ENCODE results near the gene RNF167. TPM values are rescaled to one million over a fixed set of nuclear protein-coding genes. Genes with fewer than 3 reads are reported as not detected.
"Not testable (repeated sequence)": the region's sequence is repeated elsewhere in the genome, so short reads cannot be mapped to it uniquely, and the experiment has no call there.

The RNF167 gene
- total RNA-seq, 1 donor from 2014 or later = 85.8 TPM

GRCh38 chr17:4901108-4901647 lies 38.9 kb upstream of the RNF167 start:
- DNase-seq (no peak), ATAC-seq (ENCODE audit: poor library complexity) (no peak)
- intact Hi-C loops (cut with DNase I) = no loop called here

DNA sequence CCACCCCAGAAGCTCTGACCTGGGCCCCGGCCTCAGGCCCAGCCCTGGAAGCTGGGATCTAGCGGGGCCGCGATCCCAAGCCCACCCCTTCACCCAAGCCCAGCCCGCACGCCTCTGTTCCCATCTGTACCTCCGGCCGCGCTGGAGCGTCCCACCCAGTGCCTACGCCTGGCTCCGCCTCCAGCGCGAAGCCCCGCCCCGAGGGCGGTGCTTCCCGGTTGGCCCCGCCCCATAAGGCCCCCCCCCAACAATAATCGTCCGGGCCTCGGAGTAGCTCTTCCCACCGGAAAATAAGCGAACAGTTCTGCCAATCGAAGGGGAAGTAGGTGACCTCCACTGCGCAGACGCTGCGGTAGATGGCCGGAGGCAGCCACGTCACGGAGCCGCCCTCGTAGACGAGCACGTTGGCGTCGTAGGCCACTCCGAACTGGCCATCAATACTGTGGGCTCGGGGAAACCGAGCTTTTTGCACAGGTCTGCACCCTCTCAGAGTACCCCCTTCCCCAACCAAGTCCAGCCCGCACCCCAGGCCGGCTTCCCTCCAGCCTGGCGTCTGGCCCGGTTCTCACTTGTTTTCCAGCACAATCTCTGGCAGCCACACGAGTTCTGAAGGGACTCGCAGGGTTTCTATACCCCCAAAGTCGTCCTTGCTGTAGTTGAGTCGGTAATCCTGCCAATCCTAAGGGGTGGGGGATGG lies 38.3 kb upstream of the RNF167 start:
- intact Hi-C loops (cut with DNase I) = no loop called here

GRCh38 chr17:4902540-4902939 lies 37.5 kb upstream of the RNF167 start:
- intact Hi-C loops (cut with DNase I) = no loop called here
- ATAC-seq (ENCODE audit: poor library complexity) (no peak), DNase-seq (no peak)

More for the DNA sequence above, 38.3 kb upstream of the RNF167 start:
- DNase-seq = peak; percentile 77
- peak; percentile 23 for ATAC-seq (ENCODE audit: poor library complexity)

- intact Hi-C loops (cut with DNase I) = no loop called here
- ATAC-seq (ENCODE audit: poor library complexity) = peak; percentile 49
- DNase-seq = no peak
Measured at GRCh38 chr17:4903051-4903818, 36.8 kb upstream of the RNF167 start, which contains the start of gene CHRNE. TSS of gene CHRNE (minus strand) at chr17:4903098. CDS start at chr17:4903063, 35 bp downstream.

DNA sequence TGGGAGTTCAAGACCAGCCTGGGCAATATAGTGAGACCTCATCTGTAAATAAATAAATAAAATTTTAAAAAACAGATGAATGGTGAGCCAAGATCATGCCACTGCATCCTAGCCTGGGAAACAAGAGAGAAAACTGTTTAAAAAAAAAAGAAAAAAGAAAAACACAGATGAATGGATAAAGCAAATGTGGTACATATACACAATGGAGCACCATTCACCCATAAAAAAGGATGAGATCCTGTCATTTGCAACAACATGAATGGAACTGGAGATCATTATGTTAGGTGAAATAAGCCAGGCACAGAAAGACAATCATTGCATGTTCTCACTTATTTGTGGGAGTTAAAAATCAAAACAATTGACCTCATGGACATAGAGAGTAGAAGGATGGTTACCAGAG lies 33.4 kb upstream of the RNF167 start:
- not testable (repeated sequence) for ATAC-seq (ENCODE audit: poor library complexity); DNase-seq
- intact Hi-C loops (cut with DNase I) = loop anchor here (5.0 kb wide), 2 partner anchors 76 to 156 kb away; no protein-coding TSS in a partner anchor

- DNase-seq (no peak), ATAC-seq (ENCODE audit: poor library complexity) (peak; percentile 32)
- intact Hi-C loops (cut with DNase I) = loop anchor here (5.0 kb wide), 2 partner anchors 74 to 154 kb away; no protein-coding TSS in a partner anchor
Measured at GRCh38 chr17:4908301-4908700, 31.8 kb upstream of the RNF167 start.

DNA sequence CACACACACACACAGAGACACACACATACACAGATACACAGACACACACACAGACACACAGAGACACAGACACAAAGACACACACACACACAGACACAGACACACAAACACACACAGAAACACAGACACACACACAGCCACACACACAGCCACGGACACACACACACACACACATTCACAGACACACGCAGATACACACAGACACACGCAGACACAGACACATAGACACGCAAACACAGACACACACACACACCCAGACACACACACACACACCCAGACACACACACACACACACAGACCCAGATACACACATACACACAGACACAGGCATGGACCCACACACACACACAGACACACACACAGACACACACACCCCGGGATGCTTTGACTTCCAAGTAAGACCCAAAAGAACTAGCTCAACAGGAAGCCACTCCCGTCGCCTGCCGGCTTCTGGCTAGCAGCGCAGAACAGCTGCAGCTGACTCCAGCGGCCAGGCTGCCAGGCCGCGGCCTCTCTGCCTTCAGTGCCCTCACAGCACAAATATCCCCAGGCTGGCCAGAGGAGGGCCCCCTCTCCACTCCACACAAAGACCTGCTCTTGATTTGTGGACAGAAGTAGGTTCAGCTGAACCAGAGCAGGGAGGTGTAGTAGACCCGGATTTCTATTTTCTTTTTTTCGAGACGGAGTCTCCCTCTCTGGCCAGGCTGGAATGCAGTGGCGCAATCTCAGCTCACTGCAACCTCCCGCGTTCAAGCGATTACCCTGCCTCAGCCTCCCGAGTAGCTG lies 31.2 kb upstream of the RNF167 start:
- ATAC-seq (ENCODE audit: poor library complexity) = peak; percentile 98
- DNase-seq = peak; percentile 94
- intact Hi-C loops (cut with DNase I) = loop anchor here (5.0 kb wide), 2 partner anchors 73 to 153 kb away; no protein-coding TSS in a partner anchor

GRCh38 chr17:4913994-4914393 lies 26.1 kb upstream of the RNF167 start:
- ATAC-seq (ENCODE audit: poor library complexity) = no peak
- intact Hi-C loops (cut with DNase I) = no loop called here

GRCh38 chr17:4914551-4914950 lies 25.5 kb upstream of the RNF167 start:
- DNase-seq; intact Hi-C loops (cut with DNase I); ATAC-seq (ENCODE audit: poor library complexity): not testable (repeated sequence)

More at GRCh38 chr17:4913994-4914393, 26.1 kb upstream of the RNF167 start:
- DNase-seq = no peak

GRCh38 chr17:4919511-4920047 lies 20.5 kb upstream of the RNF167 start:
- intact Hi-C loops (cut with DNase I) = no loop called here
- ATAC-seq (ENCODE audit: poor library complexity) = no peak
- DNase-seq = no peak

DNA sequence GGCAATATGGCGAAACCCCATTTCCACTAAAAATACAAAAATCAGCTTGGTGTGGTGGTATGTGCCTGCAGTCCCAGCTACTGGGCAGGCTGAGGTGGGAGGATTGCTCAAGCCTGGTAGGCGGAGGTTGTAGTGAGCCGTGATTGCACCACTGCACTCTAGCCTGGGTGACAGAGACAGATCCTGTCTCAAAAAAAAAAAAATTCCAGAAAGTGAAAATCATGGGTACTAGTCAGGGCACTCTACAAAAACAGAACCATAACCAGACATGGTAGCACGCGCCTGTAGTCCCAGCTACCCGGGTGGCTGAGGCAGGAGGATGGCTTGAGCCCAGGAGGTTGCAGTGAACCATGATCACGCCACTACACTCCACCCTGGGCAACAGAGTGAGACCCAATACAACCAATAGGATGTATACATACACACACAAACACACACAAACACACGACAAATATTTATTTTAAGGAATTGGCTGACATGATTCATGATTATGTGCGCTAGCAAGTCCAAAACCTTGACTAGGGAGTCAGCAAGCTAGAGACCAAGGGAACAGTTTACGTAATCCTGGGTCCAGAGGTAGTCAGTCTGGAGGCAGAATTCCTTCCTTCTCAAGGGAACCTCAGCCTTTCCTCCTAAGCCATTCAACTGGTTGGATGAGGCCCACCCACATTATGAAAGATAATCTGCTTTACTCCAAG lies 19.6 kb upstream of the RNF167 start:
- ATAC-seq (ENCODE audit: poor library complexity) (no peak), DNase-seq (no peak)
- intact Hi-C loops (cut with DNase I) = no loop called here

- no peak for DNase-seq
- intact Hi-C loops (cut with DNase I) = no loop called here
- no peak for ATAC-seq (ENCODE audit: poor library complexity)
Measured at GRCh38 chr17:4921320-4921719, 18.7 kb upstream of the RNF167 start.

DNA sequence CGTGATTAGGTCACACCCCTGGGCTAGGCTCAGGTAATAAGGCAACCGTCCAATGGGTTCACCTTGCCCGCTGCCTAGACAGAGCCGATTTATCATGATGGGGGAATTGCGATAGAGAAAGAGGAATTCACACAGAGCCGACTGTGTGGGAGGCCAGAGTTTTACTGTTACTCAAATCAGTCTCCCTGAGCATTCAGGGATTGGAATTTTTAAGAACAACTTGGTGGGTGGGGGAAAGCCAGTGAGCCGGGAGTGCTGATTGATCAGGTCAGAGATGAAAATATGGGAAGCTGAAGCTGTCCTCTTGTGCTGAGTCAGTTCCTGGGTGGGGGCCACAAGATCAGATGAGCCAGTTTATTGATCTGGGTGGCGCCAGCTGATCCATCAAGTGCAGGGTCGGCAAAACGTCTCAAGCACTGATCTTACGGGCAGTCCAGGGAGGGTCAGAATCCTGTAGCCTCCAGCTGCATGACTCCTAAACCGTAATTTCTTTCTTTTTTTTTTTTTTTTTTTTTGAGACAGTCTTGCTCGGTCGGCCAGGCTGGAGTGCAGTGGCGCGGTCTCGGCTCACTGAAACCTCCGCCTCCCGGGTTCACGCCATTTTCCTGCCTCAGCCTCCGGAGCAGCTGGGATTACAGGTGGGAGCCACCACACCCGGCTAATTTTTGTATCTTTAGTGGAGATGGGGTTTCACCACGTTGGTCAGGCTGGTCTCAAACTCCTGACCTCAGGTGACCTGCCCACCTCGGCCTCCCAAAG lies 13.3 kb upstream of the RNF167 start:
- ATAC-seq (ENCODE audit: poor library complexity); intact Hi-C loops (cut with DNase I); DNase-seq: not testable (repeated sequence)

DNA sequence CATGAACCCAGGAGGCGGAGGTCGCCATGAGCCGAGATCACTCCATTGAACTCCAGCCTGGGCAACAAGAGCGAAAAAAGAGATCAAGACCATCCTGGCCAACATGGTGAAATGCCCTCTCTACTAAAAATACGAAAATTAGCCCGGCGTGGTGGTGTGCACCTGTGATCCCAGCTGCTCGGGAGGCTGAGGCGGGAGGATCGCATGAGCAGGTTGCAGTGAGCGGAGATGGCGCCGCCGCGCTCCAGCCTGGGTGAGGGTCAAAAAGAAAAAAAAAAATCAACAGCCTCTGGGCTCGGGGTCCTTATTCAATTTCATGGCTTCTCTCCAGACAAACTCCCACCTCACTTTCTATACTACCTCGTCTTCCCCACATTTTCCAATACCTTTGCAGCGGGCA lies 11.2 kb upstream of the RNF167 start:
- DNase-seq = no peak
- no peak for ATAC-seq (ENCODE audit: poor library complexity)
- intact Hi-C loops (cut with DNase I) = no loop called here

DNA sequence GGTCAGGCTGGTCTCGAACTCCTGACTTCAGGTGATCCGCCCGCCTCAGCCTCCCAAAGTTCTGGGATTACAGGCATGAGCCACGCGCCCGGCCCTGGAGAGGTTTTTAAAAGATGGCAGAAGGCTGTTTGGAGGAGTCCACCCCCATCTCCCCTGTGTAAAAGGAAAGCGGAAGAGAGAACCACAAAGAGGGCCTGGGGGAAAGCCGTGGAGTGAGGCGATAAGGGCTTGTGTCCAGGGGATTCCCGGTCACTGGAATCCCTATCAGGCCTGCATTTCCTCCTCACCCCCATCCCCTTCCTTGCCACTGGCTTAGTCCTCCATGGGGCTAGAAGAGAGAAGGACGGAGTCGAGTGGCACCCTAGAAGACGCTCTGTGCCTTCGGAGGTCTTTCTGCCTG lies 8.1 kb upstream of the RNF167 start, which contains the start of gene GP1BA:
TSS of gene GP1BA (plus strand) at position 315 of the 400 bp plus-strand sequence. CDS start 328 bp downstream, outside the sequence.
- DNase-seq = no peak
- intact Hi-C loops (cut with DNase I) = no loop called here
- ATAC-seq (ENCODE audit: poor library complexity) = no peak

GRCh38 chr17:4932756-4933155 lies 7.3 kb upstream of the RNF167 start:
- DNase-seq = no peak
- ATAC-seq (ENCODE audit: poor library complexity) = no peak
- intact Hi-C loops (cut with DNase I) = no loop called here

DNA sequence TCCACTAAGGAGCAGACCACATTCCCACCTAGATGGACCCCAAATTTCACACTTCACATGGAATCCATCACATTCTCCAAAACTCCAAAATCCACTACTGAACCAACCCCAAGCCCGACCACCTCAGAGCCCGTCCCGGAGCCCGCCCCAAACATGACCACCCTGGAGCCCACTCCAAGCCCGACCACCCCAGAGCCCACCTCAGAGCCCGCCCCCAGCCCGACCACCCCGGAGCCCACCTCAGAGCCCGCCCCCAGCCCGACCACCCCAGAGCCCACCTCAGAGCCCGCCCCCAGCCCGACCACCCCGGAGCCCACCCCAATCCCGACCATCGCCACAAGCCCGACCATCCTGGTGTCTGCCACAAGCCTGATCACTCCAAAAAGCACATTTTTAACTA lies 6.4 kb upstream of the RNF167 start:
- intact Hi-C loops (cut with DNase I) = no loop called here
- ATAC-seq (ENCODE audit: poor library complexity) = no peak

More for the DNA sequence above, 6.4 kb upstream of the RNF167 start:
- DNase-seq = no peak

Measured in Right ventricle myocardium superior (tissue), 1 donor.